Effector CD8-positive, alpha-beta T cell (primary cell): ENCODE measurements around the gene ESYT2.
"Not testable (repeated sequence)": the region's sequence is repeated elsewhere in the genome, so short reads cannot be mapped to it uniquely, and the experiment has no call there.

Source experiments
- DNase-seq: peaks from one replicate; lab custom pipeline; 2025; lab: John Stamatoyannopoulos, UW

ESYT2 gene

DNA sequence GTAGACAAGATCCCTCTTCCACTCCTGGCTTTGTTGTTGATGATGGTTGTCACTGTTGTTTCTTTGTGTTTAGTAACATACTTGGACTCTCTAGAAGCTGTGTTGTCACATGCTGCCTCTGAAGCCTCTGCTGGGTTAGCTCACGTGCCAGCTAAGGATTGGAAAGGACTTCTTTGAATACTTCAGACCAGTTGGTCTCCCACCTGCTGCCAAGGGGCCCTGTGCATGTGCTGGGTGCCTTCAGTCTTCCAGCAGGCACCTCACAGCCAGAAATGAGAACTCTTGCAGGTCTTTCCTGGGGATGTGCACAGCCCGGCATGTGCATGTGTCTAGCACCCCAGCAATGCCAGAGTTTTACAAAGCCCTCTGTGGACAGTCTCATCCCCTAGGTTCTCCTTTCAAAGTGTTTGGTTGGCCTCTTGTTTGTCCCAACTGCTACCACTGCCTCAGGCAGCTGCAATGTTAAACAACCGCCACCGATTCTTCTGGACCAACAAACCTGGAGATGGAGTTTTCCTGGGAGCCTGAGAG, 103.0 kb downstream of the ESYT2 start:
- no peak for DNase-seq

DNA sequence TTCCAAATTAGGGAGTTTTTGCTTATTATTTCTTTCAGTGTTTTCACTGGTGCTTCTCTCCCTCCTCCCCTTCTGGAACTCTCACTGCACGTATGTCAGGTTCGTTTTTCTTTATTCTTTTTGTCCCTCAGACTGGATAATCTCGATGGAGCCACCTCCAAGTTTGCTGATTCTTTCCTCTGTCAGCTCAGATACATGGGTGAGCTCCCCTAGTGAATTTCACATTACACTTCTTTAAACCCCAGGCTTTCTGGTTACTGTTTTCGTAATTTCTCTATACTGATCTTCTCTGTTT, 103.9 kb downstream of the ESYT2 start:
- DNase-seq, result no peak

DNA sequence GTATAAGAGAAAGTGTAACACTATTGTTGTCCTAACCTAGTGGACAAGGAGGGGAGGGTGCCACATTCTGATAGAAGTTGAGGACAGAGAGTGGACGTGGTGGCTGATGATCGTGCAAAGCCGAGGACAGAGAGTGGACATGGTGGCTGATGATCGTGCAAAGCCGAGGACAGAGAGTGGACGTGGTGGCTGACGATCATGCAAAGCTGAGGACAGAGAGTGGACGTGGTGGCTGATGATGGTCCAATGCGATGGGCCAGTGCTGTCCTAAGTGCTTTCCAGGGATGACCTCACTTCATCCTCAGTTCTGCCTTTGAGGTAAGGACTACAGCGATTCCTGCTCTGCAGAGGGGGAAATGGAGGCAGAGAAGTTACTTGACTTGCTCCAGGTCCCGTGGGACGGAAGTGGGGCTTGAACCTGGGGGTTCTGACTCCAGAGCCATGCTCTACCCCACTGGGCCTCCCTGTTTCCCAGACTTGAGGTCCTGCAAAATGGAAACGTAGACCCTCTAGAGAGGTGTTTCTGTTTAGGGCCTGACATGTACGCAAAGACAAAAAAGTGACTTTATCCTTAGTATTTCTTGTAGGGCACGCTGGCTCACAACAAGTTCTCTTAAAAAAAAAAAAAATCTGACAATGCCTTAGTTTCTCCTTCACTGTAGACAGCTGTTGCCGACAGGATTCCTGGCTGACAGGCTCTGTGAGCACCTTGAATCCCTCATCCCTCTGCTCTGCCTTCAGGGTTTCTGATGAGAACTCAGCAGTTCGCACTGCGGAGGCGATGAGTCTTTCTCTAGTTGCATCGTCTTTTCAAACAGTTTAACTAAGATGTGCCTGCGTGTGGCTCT, 104.4 kb downstream of the ESYT2 start:
- DNase-seq, result no peak

DNA sequence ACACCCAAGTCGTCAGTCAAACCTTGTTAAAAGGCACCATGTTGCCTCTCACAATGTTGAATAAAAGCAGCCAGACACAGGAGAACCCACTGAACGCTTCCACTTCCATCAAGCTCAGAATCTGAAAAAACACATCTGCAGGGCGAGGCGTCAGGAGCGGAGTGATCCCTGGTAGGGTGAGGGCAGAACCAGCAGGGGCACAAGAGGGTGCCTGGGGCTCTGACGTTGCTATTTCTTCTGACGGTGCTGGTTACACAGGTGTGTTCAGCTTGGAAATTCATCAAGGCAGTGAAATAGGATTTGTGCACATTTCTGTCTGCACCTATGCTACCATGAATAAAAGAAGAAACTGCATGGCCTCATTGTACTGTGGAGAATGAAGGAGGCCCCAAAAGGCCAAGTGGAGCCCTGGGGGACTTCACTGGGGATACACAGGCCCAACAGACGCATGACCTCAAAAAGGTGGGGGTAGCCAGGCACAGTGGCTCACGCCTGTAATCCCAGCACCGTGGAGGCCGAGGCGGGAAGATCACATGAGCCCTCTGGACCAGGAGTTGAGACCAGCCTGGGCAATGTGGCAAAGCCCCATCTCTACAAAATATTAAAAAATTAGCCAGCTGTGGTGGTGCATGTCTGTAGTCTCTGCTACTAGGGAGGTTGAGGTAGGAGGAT, 105.5 kb downstream of the ESYT2 start:
- DNase-seq, result no peak

DNA sequence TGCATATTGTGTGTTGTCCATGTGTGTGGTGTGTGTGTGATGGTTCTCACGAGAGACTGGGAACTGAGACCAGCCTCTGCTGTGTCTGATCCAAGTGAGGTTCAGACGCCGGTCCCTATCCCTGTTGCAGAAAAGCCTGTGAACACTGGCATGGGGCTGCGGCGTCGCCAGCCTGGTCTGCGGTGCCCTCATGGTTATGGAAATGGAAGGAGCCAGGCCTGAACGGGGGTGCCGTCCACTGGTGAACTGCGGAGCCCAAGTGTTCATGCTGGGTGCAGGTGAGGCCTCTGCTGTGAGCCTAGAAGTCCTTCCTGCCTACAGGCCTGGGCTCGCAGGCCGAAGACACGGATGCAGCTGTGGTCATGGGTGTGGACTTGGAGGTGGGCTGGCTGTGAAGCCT, 106.0 kb downstream of the ESYT2 start:
- DNase-seq, result no peak

DNA sequence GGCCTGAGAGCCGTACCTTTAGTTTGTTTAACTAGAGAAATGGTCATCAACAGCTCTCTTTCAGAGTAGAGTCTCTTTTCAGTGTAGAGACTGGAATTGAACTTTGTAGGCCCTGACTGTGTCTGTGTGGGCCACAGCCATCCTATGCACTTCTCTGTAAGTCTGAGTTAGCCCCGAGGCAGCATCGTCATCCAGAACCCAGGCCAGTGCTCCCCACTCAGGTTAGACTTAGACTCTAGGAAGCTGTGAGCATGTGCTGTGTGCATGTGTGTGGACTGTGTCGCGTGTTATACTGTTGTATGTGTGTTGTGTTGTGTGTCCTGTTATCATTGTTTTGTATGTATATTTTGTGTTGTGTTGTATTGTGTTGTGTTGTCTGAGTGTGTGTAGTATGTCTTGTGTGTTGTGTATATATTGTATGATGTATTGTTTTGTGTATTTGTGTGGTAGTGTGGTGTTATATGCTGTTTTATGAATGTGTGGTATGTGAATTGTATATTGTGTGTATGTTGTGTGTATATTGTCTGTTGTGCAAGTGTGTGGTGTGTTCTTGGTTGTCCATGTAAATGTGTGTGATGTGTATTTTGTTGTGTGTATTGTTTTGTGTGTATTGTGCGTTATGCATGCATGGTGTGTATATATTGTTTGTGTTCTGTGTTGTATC, 106.6 kb downstream of the ESYT2 start:
- DNase-seq, result no peak

DNA sequence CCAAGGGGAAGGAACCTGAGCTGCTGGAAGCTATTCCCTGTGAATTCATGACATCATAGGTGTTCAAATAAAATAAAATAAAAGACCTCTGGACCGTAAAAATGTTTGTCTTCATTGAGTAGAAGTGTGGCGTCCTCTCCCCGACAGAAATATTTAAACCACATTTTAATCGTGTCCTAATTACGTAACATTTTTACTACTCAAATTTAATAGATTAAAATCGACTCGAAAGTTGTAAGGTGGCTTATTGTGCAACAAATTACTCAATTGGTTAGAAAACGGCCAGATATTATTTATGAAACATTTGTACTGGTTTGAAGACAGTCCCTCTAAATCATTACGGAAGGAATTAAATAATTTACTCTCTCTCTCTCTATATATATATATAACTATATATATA, 109.2 kb downstream of the ESYT2 start:
- DNase-seq, result no peak

DNA sequence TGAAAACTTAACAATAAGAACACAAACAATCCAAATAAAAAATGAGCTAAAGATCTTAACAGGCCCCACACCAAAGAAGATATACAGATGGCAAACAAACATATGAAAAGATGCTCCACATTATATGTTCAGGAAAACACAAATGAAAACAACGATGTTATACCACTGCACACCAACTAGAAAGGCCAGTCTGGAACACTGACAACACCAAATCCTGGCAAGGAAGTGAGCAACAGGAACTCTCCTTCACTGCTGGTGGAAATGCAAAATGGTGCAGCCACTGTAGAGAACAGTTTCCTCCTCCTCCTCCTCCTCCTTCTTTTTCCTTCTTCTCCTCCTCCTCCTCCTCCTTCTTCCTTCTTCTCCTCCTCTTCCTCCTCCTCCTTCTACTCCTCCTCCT, 112.5 kb downstream of the ESYT2 start:
- DNase-seq, result no peak

DNA sequence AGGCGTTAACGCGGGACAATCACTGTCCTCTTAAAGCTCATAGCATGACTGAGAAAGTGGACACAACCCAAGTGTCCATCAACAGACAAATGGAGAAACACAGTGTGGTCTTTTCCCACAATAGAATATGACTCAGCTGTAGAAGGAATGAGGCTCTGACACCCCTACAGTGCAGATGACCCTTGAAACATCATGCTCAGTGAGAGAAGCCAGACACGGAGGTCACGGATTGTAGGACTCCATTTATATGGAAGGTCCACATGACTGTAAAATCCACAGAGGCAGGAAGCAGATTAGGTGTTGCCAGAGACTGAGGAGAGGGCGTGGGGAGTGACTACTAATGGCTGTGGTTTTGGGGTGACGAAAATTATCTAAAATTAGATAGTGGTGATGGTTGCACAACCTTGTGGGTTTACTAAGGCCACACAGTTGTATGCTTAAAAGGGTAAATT, 118.6 kb downstream of the ESYT2 start:
- no peak for DNase-seq

DNA sequence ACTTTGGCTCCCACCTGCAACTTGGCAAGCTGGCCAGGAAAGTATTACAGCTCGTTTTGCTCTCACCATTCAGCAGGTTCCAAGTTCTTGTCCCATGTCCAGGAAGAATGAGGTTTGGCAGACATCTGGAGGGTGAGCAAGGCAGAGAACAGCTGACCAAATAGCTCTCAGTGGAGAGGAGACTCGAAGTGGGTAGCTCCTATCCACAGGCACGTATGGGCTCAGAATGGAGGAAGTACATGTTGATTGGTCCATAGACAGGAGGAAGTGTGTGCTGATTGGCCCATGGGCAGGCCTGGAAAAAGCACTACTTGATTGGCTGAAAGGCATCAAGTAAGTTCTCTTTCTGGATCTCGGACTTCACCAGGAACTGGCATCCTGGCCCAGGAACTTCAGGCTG, 121.7 kb downstream of the ESYT2 start:
- no peak for DNase-seq

DNA sequence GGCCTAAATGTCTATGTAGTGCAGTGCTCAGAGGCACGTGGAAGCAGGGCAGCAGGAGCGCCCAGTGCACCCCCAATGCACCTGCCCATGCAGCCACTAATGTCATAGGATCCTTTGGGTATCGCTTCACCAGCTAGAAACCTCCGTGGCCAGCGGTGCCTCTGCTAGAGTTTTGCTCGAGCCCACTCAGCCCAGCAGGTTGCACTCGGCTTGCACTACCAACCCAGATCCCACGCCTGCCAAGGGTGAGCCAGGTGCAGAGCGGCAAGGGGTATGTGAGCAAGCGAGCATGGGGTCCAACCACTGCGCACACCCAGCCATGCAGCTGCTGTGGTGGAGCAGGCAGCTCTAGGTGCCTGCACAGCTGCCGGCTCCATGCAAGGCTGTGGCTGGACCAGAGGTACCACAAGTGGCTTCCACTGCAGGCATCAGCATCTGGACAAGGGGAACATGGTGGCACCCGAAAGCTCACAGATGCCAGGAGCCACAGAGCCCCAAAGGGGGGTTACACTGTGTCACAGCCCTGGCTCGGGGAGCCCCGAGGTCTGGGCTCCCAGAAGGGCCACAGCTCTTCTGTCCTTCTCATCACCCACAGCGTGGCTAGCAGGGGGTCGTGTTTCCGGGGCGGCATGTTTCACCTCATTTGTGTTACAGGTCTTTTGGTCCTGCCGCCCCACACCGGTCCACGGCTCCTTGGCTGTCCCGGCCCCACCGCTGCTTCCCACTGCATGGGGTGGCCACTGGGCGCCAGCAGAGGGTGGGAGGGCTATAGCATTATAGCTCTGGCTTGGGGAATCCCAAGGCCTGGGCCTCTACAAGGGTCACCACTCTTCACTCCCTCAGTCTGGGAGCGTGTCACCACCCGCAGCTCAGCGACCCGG, 122.4 kb downstream of the ESYT2 start:
- no peak for DNase-seq

DNA sequence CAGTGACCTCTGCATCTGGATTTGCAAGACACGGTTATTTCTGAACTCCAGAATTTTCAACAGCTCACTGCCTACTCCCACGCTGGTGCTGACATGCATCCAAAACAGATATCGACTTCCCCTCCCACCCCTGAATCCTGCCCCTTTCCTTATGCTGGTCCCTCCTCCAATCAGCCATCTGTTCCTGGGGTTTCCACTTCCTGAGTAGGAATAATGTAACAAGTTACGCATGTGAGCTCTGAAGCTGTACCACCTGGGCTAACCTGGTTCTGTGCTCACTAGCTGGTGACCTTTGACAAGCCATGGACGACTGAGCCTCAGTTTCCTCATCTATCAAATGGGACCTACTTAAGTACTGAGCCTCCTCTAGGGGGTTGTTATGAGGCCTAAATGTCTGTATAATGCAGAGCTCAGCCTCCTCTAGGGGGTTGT, 123.0 kb downstream of the ESYT2 start:
- DNase-seq, result no peak

DNA sequence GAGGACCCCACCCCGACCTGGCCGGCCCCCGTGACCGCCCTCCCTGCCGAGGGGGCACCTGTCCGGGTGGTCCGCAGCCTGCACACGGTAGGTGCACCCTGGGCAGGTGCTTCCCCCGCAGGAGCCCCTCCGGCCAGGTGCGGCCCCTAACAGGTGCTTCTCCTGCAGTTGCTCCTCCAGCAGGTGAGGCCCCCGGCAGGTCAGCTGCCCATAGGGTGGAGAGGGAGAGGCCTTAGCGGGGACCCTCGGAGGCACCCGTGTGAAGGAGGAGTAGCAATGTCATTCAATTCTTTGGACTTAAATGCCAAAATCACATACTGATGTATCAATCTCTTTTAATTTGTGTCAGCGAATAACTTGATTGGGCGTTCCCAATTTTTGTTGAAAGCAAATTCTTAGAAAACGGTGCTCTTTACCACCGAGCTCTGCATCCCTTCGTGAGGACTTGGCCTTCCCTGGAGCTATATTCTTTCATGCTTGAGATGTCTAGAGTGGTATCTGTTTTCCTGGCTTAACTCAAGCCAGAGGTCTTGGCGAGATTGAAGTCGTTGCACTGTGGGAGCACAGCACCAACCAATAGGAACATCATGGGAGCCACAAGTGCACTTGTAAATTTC, 124.0 kb downstream of the ESYT2 start:
- no peak for DNase-seq

DNA sequence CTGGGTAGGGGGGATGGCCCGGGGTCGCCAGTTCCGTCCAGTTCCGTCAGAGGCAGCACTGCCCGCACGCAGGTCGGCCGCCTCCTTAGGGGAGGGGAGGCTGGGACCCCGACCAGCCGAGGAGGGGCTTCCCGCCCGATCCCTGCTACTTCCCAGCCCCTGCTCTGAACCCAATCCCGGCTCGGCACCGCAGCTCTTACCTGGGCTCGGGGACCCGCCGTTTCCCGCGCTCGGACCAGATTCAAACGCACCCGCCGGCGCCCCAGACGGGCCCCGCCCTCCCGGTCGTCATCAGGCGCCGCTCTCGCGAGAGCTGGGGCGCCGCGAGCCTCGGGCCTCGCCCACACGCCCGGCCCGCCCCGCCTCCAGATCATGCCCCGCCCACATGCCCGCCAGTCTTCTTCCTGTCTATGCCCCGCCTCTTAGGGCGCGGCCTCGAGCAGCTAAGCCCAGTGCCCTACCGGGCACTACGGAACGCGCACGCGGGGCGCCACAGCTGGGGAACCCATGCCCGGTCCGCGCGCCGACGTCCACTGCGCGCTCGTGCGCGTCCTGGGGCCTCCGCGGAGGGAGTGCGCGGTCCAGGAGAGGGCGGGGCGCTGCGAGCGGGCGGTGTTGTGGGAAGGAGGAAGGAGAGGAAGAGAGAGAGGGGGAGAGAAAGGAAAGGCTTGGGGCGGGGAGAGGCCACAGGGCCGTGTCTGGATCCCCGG, 124.6 kb downstream of the ESYT2 start, which contains the start of gene NCAPG2:
TSS of gene NCAPG2 (minus strand) at position 281 of the 710 bp plus-strand sequence. CDS start 2,905 bp downstream, outside the sequence.
- peak; percentile 97 for DNase-seq

DNA sequence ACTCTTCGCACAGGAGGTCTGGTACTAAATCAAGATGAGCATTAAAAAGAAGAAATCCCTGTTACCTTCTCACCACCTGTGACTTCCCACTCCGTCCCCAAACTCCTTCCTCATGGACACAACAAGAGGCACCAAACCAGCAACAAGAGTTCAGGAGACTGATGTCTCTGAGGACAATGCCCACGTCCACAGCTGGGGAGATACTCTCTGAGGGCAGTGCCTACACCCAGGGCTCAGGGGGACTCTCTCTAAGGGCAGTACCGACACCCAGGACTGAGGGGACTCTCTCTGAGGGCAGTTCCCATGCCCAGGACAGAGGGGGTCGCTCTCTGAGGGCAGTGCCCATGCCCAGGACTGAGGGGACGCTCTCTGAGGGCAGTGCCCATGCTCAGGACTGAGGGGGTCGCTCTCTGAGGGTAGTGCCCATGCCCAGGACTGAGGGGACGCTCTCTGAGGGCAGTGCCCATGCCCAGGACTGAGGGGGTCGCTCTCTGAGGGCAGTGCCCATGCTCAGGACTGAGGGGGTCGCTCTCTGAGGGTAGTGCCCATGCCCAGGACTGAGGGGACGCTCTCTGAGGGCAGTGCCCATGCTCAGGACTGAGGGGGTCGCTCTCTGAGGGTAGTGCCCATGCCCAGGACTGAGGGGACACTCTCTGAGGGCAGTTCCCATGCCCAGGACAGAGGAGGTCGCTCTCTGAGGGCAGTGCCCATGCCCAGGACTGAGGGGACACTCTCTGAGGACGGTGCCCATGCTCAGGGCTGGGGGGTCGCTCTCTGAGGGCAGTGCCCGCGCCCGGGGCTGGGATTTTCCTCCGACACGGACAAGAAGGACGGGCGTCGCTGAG, 125.4 kb downstream of the ESYT2 start:
- not testable (repeated sequence) for DNase-seq

DNA sequence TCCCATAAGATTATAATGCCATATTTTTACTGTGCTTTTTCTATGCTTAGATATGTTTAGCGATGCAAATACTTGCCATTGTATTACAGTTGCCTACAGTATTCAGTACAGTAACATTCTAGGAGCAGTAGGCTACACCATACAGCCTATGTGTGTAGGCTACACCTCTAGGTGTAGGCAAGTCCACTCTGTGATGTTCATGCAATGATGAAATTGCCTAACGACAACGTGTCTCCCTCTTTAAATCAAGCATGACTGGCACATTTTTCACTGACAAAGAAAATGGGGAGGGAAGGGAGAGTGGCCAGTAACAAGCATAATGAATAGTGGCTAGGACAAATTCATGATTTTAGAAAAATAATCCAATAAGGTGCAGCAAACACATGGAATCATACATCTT, 126.4 kb downstream of the ESYT2 start:
- DNase-seq, result no peak

DNA sequence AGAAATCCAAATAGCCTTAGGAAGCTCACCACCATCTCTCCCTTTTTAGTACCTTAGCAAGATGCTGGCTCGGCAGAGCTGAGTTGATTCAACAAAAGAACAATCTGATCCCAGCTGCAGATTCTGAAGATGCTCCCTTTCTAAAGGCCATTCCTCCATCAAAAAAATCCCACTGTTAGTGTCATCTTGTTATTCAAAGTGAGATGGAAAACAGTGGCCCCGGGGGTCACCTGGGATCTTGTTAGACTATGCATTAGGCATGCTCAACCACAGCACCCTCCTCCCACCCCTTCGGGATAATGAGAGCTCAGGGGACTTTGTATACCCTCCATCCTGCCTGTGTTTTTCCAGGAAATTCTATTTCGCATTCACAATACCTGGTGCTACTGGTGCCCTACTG, 127.1 kb downstream of the ESYT2 start:
- no peak for DNase-seq

DNA sequence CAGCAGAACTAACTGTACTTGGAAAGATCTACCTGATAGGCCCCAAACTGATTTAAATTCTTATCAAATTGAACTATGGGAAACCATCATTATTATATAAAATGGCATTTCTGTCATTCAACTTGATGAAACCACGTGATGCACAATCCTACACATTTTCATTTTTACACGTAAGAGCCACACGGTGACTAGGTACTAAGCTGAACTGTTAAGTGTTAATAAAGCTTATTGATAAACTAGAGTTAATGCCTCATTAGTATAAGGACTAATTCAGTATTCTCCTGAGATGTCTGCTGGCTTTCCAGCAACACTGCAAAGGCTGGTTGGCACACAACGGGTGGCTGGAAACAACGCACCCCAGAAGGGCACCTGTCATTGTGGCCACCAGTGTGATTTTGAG, 129.3 kb downstream of the ESYT2 start:
- DNase-seq, result no peak

DNA sequence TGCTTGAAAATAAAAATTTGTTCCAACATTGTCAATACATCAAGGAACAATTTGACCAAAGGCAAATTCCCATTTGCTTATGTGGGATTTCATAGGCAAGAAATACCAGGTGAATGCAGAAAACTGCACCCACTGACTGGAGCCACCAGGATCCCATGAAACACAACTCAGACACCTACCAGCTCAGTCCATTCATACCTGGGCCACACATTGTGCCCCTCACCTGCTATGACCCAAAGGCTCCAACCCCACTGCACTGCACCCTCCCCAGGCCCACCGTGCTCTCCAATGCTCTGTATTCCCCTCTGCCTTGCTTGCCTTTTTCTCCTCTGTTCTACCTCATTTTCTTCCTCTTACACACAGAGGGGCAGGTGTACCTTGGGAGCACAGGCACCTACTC, 130.0 kb downstream of the ESYT2 start:
- no peak for DNase-seq
